ENCODE measurements around the gene DAD1.
A peak's percentile ranks its signal among the peaks of the same experiment; 100 is the strongest.
"Not testable (repeated sequence)": the region's sequence is repeated elsewhere in the genome, so short reads cannot be mapped to it uniquely, and the experiment has no call there.

Gene DAD1

GRCh38 chr14:22598099-22598895 lies 9.3 kb upstream of the DAD1 start, which contains the start of gene ABHD4:
Gene ABHD4, plus strand, starts transcription at chr14:22598300. Its CDS starts 7 bp downstream, at chr14:22598307.
- peak; percentile 8 to 70 for DNase-seq

GRCh38 chr14:22597771-22598098 lies 8.7 kb upstream of the DAD1 start:
- DNase-seq: no peak

GRCh38 chr14:22597265-22597664 lies 8.2 kb upstream of the DAD1 start:
- no peak for DNase-seq

- DNase-seq: no peak
Measured at GRCh38 chr14:22596354-22596879, 7.4 kb upstream of the DAD1 start.

GRCh38 chr14:22594156-22594716 lies 5.2 kb upstream of the DAD1 start:
- no peak for DNase-seq

DNA sequence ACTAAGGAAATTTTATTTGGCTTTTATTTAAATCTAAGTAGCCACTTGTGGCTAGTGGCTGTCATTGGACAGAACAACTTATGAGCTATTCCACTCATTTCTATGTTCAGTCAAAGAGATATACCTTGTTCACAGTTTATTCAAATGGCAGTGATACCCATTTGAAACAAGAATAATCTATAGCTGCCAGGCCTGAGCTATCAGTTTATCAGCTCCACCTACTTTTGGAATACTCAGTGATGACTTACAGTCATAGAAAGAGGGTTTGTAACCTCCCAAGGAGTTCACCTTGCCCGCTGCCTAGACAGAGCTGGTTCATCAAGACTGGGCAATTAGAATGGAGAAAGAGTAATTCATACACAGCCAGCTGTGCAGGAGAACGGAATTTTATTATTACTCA lies 4.6 kb upstream of the DAD1 start:
- DNase-seq: no peak

DNA sequence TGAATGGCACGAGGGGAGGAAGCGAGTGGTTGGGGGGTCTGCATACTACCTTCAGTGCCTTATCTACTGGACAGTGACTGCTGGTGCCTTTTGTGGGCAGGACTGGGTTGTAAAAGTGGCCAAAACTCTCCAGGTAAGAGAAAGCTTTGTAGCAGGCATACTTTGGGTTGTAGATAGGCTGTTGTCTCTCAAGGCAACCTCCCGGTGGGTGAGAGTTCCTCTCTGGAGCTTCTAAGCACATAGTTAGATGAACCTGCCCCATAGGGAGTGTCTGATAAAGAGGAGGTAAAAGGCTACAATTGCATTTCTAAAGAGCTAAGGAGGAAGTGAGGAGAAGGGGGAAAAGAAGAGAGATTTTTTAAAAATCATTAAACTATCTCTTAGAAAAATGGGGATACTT lies 4.2 kb upstream of the DAD1 start:
- no peak for DNase-seq

- DNase-seq: no peak
Measured at GRCh38 chr14:22588526-22589095, 413 bp downstream of the DAD1 start.

DNA sequence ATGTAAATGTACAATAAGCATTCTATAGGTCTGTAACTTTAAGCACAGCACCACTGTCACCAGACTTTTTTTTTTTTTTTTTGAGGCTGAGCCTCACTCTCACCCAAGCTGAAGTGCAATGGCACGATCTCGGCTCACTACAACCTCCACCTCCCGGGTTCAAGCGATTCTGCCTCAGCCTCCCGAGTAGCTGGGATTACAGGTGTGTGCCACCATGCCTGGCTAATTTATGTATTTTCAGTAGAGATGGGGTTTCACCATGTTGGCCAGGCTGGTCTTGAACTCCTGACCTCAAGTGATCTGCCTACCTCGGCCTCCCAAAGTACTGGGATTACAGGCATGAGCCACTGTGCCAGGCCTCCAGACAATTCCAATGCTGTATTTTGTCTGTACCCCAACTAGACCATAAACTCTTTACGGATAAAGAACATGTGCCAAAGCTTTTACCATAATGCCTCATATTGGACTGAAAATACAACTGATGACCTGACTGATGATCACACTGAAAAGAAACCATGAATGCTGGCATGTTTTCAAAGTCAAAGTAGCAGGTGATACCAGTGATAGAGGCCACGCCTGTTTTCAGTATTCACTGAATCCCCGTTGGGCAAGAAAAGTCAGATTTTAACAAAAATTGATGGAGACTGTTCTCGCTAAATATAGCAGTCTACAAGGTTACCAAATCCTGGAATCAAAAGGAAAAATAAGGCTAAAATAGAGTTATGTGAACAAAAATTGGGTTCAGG lies 1.2 kb downstream of the DAD1 start:
- not testable (repeated sequence) for DNase-seq

- no peak for DNase-seq
Measured at GRCh38 chr14:22587247-22587646, 1.8 kb downstream of the DAD1 start.

DNA sequence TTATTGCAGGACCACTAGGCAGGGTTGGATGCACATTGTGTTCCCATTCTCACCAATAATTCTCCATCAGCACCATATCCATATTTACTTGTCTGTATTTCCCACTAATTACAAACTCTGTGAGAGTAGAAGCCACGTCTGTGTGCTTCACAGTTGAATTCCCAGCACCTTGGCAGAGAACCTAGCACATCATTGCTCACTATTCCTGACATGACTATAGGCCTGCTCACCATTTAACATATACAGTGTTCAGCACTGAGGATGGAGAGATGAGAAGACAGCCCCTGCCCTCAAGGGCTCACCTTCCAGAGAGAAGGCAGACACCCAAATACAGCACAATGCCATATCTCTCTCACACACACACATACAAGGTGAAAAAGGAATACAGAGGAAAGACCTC lies 5.0 kb downstream of the DAD1 start:
- DNase-seq: no peak

- DNase-seq: no peak
Measured at GRCh38 chr14:22580625-22581024, 8.4 kb downstream of the DAD1 start.

DNA sequence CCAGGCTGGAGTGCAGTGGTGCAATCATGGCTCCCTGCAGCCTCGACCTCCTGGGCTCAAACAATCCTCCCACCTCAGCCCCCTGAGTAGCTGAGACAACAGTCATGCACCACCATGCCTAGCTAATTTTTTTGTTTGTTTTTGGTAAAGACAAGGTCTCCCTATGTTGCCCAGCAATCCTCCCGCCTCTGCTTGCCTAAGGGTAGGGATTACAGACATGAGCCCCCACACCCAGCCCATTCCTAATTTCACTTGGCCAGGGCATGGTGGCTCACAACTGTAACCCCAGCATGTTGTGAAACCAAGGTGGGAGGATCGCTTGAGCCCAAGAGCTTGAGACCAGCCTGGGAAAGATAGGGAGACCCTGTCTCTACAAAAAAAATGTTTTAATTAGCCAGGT lies 9.1 kb downstream of the DAD1 start:
- DNase-seq: no peak

DNA sequence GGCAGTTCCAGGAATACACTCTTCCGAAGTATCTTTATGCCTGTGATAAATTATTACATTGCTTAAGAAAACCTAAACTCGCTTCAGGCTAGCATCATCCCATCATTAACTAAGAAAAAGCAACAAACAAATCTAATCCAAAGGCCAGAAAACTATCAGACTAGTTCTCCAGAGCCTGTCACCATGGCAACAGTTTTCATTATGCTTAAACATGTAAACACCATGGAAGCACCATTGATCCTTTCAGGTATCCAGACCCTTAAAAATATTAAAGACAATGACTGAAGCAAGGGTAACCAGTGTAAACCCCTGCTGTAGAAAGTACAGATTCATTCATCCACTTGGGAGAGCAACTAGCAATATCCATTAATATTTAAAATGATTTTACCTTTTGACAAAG lies 9.8 kb downstream of the DAD1 start:
- DNase-seq: no peak

GRCh38 chr14:22577334-22577908 lies 11.6 kb downstream of the DAD1 start:
- peak in 1 of 2 experiments; percentile 15 for DNase-seq

- no peak for DNase-seq
Measured at GRCh38 chr14:22573804-22574203, 15.2 kb downstream of the DAD1 start.

DNA sequence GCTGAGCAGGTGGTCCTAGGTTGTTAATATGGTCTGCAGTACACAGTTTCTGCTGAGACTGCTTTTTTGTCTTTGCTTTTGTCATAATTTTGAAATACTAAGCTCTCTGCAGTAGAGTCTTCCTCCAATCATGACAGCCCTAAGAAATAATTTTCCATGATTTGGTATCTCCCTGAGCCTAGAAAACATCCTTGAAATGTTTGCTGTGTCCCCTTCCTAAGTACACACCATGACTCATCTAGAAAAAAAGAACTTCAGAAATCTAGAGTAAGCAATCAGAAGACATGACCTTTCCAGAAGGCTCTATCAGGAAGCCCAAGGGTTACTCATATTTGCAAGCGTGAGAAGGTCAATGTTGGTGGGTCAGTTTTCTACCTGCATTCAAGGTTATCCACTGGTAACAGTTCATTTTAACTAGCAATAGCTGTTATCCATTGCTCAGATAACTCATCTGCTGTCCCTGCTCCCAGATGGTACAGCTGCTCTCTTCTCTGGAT lies 16.4 kb downstream of the DAD1 start:
- DNase-seq: no peak

- DNase-seq: peak; percentile 52 to 81
Measured at GRCh38 chr14:22570132-22570949, 18.7 kb downstream of the DAD1 start.

DNA sequence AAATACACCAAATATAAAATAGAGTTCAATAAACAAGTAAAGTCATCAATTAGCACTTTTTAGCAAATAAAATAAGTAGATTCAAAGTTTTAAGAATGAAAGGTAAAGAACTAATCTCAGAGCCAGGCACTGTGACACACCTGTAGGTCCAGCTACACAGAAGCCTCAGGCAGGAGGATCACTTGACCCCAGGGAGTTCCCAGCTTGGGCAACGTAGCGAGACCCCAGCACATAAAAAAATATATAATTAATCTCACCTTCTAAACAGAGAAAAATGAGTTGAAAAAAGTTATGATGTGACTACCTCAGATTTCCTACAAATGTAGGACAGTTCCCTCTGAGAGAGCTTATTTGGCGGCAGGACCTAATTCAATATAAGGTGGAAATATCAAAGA lies 19.3 kb downstream of the DAD1 start:
- DNase-seq: no peak

DNA sequence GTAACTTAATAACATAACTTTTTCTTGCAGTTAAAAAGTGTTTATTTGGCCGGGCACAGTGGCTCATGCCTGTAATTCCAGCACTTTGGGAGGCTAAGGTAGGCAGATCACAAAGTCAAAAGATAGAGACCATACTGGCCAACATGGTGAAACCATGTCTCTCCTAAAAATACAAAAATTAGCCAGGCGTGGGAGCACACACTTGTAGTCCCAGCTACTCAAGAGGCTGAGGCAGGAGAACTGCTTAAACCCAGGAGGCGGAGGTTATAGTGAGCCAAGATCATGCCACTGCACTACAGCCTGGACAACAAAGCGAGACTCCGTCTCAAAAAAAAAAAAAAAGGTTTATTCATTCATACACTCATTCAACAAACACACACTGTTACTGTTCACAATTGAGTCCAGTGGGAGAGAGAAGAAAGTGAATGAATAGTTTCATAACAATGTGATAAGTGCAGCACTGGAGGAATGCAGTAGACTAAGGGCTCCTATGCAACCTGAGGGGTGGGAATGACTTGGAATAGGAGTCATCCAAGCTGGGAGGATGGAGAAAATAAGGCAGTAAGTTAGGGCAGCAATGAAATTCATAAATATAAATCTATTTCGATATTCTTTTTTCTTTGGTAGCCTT lies 19.8 kb downstream of the DAD1 start:
- DNase-seq: no peak

DNA sequence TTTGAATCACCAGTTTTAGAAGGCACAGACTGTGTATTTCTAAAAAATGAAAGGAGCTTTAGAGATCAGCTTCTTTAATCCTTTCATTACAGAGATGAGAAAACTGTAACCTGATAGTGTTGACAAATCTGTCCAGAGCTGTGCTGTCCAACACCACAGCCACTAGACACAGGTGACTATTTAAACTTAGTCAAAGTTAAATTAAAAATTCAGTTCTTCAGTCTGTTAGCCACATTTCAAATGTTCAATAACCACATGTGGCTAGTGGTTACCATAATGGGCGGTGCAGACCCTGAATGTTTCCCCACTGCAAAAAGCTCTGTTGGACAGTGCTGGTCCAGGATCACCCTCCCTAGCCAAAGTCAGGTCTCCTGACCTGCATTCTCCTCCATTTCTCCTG lies 21.6 kb downstream of the DAD1 start:
- no peak for DNase-seq

DNA sequence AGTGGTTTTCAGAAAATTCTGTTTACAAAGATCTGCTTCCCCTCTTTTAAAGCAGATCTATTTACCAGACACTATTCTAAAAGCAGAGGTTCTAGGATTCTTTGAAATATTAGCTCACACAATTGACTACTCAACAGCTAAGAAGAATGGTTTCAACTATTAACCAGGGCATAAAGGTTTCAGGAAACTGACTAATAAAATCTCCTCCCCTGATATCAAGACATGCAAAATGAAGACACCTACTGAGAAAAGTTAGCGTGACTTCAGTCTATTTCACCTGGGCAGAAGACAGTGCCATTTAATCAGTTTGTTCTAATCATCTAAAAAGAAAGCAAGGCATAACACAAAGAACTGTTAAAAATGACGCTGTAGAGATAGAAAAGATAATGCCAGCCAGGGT lies 22.2 kb downstream of the DAD1 start:
- DNase-seq: no peak
